Mesenchymal stem cell (in vitro differentiated cells and primary cell): ENCODE data around the gene GPR107.

ENCODE experiments used
- DNase-seq: peaks from one replicate; pipeline ENCODE4 v3.0.0-alpha.2; 2013
- H2AFZ ChIP-seq: one replicate; pipeline ENCODE4 v1.6.1; 2013; ENCODE audit warnings: low read depth, mild to moderate bottlenecking, control low read depth, inconsistent platforms, low read length, moderate library complexity
- H2AK5ac ChIP-seq: 2 replicates; pipeline ENCODE4 v1.6.1; 2013; ENCODE audit warnings: low read length, moderate library complexity, mild to moderate bottlenecking, inconsistent platforms; ENCODE audit not compliant: severe bottlenecking
- H2BK120ac ChIP-seq: one replicate; pipeline ENCODE4 v1.6.1; 2013; ENCODE audit warnings: low read depth, mild to moderate bottlenecking, inconsistent platforms, low read length, moderate library complexity
- H2BK12ac ChIP-seq, 2 experiments: one replicate each; pipeline ENCODE4 v1.6.1; 2013; ENCODE audit warnings: inconsistent platforms in 2 of 2, low read length in 2 of 2, mild to moderate bottlenecking in 2 of 2, moderate library complexity in 2 of 2, control low read depth in 1 of 2
- H2BK15ac ChIP-seq: one replicate; pipeline ENCODE4 v1.6.1; 2013; ENCODE audit warnings: mild to moderate bottlenecking, low read depth, inconsistent platforms; ENCODE audit not compliant: poor library complexity, severe bottlenecking
- H2BK5ac ChIP-seq: 2 replicates; pipeline ENCODE4 v1.6.1; 2013; ENCODE audit warnings: low read depth, mild to moderate bottlenecking, low read length, control low read depth, inconsistent platforms; ENCODE audit not compliant: poor library complexity, severe bottlenecking
- H3K14ac ChIP-seq, 2 experiments: one replicate each; pipeline ENCODE4 v1.6.1; 2013; ENCODE audit warnings: inconsistent platforms in 2 of 2, low read length in 2 of 2, control low read depth in 1 of 2, mild to moderate bottlenecking in 1 of 2, moderate library complexity in 1 of 2
- H3K18ac ChIP-seq, 2 experiments: one replicate each; pipeline ENCODE4 v1.6.1; 2013; ENCODE audit warnings: inconsistent platforms in 2 of 2, low read length in 2 of 2, control low read depth in 1 of 2, low read depth in 1 of 2, mild to moderate bottlenecking in 1 of 2
- H3K23ac ChIP-seq, 2 experiments: one replicate each; pipeline ENCODE4 v1.6.1; 2013; ENCODE audit warnings: inconsistent platforms in 2 of 2, low read length in 2 of 2, mild to moderate bottlenecking in 2 of 2, moderate library complexity in 2 of 2, control low read depth in 1 of 2
- H3K27ac ChIP-seq: 2 replicates; pipeline ENCODE4 v1.5.1; 2013; ENCODE audit warnings: mild to moderate bottlenecking, moderate library complexity, low read length, control low read depth, inconsistent platforms; ENCODE audit not compliant: poor library complexity, severe bottlenecking
- H3K27me3 ChIP-seq, 2 experiments: 2 replicates each; pipeline versions ENCODE4 v1.6.1 to v1.7.0; 2013; ENCODE audit warnings: low read length in 2 of 2, mild to moderate bottlenecking in 2 of 2, moderate library complexity in 2 of 2, control low read depth in 1 of 2, inconsistent platforms in 1 of 2; ENCODE audit not compliant: control insufficient read depth in 1 of 2, insufficient read depth in 1 of 2
- H3K36me3 ChIP-seq, 2 experiments: 2 replicates each; pipeline versions ENCODE4 v1.6.1 to v1.7.0; 2013; ENCODE audit warnings: low read length in 2 of 2, control low read depth in 1 of 2, inconsistent platforms in 1 of 2, low read depth in 1 of 2, mild to moderate bottlenecking in 1 of 2; ENCODE audit not compliant: insufficient read depth in 2 of 2, control insufficient read depth in 1 of 2
- H3K4ac ChIP-seq, 2 experiments: one replicate each; pipeline ENCODE4 v1.6.1; 2013; ENCODE audit warnings: inconsistent platforms in 2 of 2, low read length in 2 of 2, mild to moderate bottlenecking in 2 of 2, moderate library complexity in 2 of 2, control low read depth in 1 of 2, low read depth in 1 of 2
- H3K4me1 ChIP-seq: 2 replicates; pipeline ENCODE4 v1.6.1; 2013; ENCODE audit warnings: low read depth, low read length, control low read depth; ENCODE audit not compliant: control insufficient read depth, insufficient read depth
- H3K4me2 ChIP-seq: 2 replicates; pipeline ENCODE4 v1.6.1; 2013; ENCODE audit warnings: low read length, mild to moderate bottlenecking, inconsistent platforms; ENCODE audit not compliant: poor library complexity, severe bottlenecking
- H3K4me3 ChIP-seq, 2 experiments: 2 replicates each; pipeline versions ENCODE4 v1.5.1 to v1.7.0; 2013; ENCODE audit warnings: low read length in 2 of 2, mild to moderate bottlenecking in 2 of 2, control low read depth in 1 of 2, low read depth in 1 of 2; ENCODE audit not compliant: insufficient read depth in 1 of 2
- H3K79me1 ChIP-seq: replicated peaks from 2 replicates; pipeline ENCODE4 v1.6.1; 2013; ENCODE audit warnings: mild to moderate bottlenecking, control low read depth, low read length, inconsistent platforms; ENCODE audit not compliant: poor library complexity, severe bottlenecking
- H3K9ac ChIP-seq: 2 replicates; pipeline ENCODE4 v1.7.0; 2013; ENCODE audit warnings: mild to moderate bottlenecking, low read length, moderate library complexity
- H3K9me3 ChIP-seq: 2 replicates; pipeline ENCODE4 v1.7.0; 2013; ENCODE audit warnings: mild to moderate bottlenecking, low read length; ENCODE audit not compliant: control insufficient read depth
- H4K8ac ChIP-seq: one replicate; pipeline ENCODE4 v1.6.1; 2013; ENCODE audit warnings: inconsistent platforms, mild to moderate bottlenecking, low read length, moderate library complexity
- H4K91ac ChIP-seq: one replicate; pipeline ENCODE4 v1.6.1; 2013; ENCODE audit warnings: mild to moderate bottlenecking, low read length, inconsistent platforms
- WGBS: methylation state at CpG from one replicate; pipeline ENCODE4 v1.1.7; 2013; ENCODE audit warnings: mixed read lengths; 5-methylcytosine and 5-hydroxymethylcytosine counted together

The GPR107 gene

DNA sequence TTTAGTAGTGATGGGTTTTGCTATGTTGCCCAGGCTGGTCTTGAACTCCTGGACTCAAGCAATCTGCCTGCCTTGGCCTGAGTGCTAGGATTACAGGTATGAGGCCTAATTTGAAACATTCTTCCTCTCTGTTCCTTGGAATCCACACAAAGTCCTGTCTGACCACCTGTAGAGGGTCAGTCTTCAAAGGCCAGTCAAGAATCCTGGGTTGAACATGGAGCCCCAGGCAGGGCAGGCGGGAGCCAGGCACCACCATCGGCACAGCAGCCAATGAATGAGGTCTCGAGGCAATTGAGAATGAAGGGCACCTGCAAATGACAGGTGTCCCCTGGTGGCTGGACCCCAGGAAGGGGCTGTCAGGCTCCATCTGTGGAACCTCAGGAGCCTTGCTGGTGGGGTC lies 101.1 kb downstream of the GPR107 start:
- H2BK120ac ChIP-seq: no peak overlapping the region
- H4K91ac ChIP-seq: no peak overlapping the region
- no peak overlapping the region for H3K4ac ChIP-seq
- WGBS: 98% methylated on average over 3 of the region's 3 CpGs
- no peak overlapping the region for H3K14ac ChIP-seq
- no peaks in the 10 kb centered on the region for H3K36me3 ChIP-seq
- no peak overlapping the region for H3K18ac ChIP-seq
- no peaks in the 10 kb centered on the region for H3K79me1 ChIP-seq
- no peak overlapping the region for H2AK5ac ChIP-seq
- H2BK5ac ChIP-seq: no peak overlapping the region
- no peak for DNase-seq
- peaks cover 7% of the 10 kb centered on the region for H3K4me1 ChIP-seq
- no peak overlapping the region for H3K9ac ChIP-seq
- peaks cover 0 to 3% of the 10 kb centered on the region in 2 experiments for H3K27me3 ChIP-seq
- H3K9me3 ChIP-seq: no peaks in the 10 kb centered on the region
- H2BK15ac ChIP-seq: no peak overlapping the region
- H2BK12ac ChIP-seq: no peak overlapping the region
- no peak overlapping the region for H2AFZ ChIP-seq
- no peak overlapping the region for H3K27ac ChIP-seq
- H3K23ac ChIP-seq: no peak overlapping the region
- no peak overlapping the region for H3K4me2 ChIP-seq
- H3K4me3 ChIP-seq: no peak overlapping the region
- no peak overlapping the region for H4K8ac ChIP-seq

DNA sequence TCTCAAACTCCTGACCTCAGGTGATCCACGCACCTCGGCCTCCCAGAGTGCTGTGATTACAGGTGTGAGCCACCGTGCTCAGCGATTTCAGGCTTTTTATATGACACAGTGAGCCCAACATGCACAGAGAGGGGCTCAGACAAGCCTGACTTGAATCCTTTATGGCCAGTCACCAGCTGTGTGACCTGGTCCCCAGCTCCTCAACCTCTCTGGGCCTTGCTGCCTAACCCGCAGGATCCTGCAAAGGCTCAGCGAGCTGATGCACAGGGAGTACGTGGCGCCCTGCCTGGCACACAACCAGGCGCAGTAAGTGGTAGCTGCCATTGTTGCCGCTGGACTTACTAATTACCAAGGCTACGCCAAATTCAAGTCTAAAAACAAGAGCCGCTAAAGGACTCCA lies 101.9 kb downstream of the GPR107 start:
- Histone ChIP-seq H2BK15ac (no peak overlapping the region), H3K4me2 (no peak overlapping the region), H3K79me1 (no peaks in the 10 kb centered on the region), H3K4me1 (peaks cover 9% of the 10 kb centered on the region), H3K14ac (no peak overlapping the region), H2BK12ac (no peak overlapping the region), H3K9ac (no peak overlapping the region), H3K4me3 (no peak overlapping the region), H4K91ac (no peak overlapping the region), H2AFZ (no peak overlapping the region), H2AK5ac (no peak overlapping the region), H3K4ac (no peak overlapping the region), H3K18ac (no peak overlapping the region), H3K23ac (no peak overlapping the region), H3K27ac (no peak overlapping the region), H2BK5ac (no peak overlapping the region), H3K27me3 (peaks cover 0 to 4% of the 10 kb centered on the region in 2 experiments), H3K36me3 (no peaks in the 10 kb centered on the region), H2BK120ac (no peak overlapping the region), H3K9me3 (no peaks in the 10 kb centered on the region), H4K8ac (no peak overlapping the region)
- 94% methylated on average over 12 of the region's 12 CpGs for WGBS
- no peak for DNase-seq

DNA sequence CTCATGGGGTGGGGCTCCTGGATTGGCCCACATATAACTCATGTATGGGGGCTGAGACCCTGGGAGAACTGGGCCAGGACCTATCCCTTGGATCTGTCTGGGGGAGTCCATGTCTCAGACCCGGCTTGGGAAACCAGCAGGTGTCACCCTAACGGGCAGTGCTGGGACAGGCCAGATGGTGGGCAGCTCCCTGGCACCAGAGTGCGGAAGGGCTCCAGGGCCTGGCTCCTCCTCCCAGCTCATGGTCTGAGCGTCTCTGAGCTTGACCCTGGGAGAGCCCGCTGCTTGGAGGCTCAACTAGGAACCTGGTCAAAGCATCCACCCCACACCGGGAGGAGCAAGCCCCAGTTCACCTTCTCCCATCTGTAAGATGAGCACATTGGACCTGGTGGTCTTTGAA lies 103.0 kb downstream of the GPR107 start:
- no peaks in the 10 kb centered on the region for H3K79me1 ChIP-seq
- no peak overlapping the region for H3K27ac ChIP-seq
- DNase-seq: no peak
- no peak overlapping the region for H3K18ac ChIP-seq
- no peak overlapping the region for H3K14ac ChIP-seq
- no peak overlapping the region for H2BK120ac ChIP-seq
- H2BK5ac ChIP-seq: no peak overlapping the region
- H2AFZ ChIP-seq: no peak overlapping the region
- no peak overlapping the region for H3K9ac ChIP-seq
- H3K4ac ChIP-seq: no peak overlapping the region
- no peak overlapping the region for H4K91ac ChIP-seq
- H3K27me3 ChIP-seq: peaks cover 0 to 4% of the 10 kb centered on the region in 2 experiments
- WGBS: 73% methylated on average over 5 of the region's 6 CpGs
- no peak overlapping the region for H3K4me2 ChIP-seq
- H4K8ac ChIP-seq: no peak overlapping the region
- H2AK5ac ChIP-seq: no peak overlapping the region
- H2BK15ac ChIP-seq: no peak overlapping the region
- H3K4me1 ChIP-seq: peaks cover 7% of the 10 kb centered on the region
- H2BK12ac ChIP-seq: no peak overlapping the region
- H3K4me3 ChIP-seq: no peak overlapping the region
- H3K9me3 ChIP-seq: no peaks in the 10 kb centered on the region
- no peaks in the 10 kb centered on the region for H3K36me3 ChIP-seq
- H3K23ac ChIP-seq: no peak overlapping the region

DNA sequence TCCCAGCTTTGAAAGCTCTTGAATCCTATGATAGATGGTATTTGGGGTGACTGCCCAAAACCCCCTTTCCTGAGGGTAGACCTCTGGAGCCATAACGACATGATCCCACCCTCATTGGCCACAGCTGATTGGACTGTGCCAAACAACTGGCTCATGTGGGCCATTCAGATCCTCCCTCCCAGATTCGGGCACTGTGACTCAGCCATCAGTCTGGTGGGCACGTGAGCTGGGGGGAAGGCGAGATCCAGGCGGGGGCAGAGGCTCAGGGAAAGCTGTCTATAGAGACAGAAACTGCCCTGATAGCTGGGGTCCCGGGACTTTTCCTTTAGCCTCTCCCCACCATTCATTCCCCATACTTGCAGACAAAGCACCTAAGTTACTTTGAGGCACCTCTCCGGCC lies 103.4 kb downstream of the GPR107 start:
- Histone ChIP-seq H3K27me3 (peaks cover 0 to 4% of the 10 kb centered on the region in 2 experiments), H3K9ac (no peak overlapping the region), H3K18ac (no peak overlapping the region), H3K9me3 (no peaks in the 10 kb centered on the region), H3K79me1 (no peaks in the 10 kb centered on the region), H3K4me1 (peaks cover 7% of the 10 kb centered on the region), H4K91ac (no peak overlapping the region), H3K36me3 (no peaks in the 10 kb centered on the region), H3K4me3 (no peak overlapping the region), H3K4me2 (no peak overlapping the region), H3K27ac (no peak overlapping the region), H2BK5ac (no peak overlapping the region), H2AK5ac (no peak overlapping the region), H3K23ac (no peak overlapping the region), H3K14ac (no peak overlapping the region), H4K8ac (no peak overlapping the region), H2AFZ (no peak overlapping the region), H2BK12ac (no peak overlapping the region), H2BK15ac (no peak overlapping the region), H2BK120ac (no peak overlapping the region), H3K4ac (no peak overlapping the region)
- WGBS: 79% methylated on average over 7 of the region's 7 CpGs
- no peak for DNase-seq
